ENCODE results near the gene FAM81B.

DNA sequence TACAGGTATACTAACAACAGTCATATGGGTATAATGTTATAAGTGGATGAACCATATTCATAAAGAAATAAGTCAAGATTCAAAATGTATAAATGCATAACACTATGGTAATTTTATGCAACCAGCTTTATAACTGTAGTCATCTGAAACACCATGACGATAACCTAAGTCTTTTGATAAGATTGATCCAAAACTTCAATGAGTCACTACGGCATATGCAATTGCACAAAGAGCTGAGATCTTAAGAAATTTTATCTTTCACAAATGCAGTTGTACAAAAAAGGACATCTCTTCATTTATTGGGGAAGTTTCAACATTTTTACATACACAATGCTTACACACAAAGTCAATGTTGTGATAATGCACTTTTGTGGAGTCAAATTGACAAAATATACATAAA lies 20.3 kb downstream of the FAM81B start:
- TF ChIP-seq, protein P1, sequence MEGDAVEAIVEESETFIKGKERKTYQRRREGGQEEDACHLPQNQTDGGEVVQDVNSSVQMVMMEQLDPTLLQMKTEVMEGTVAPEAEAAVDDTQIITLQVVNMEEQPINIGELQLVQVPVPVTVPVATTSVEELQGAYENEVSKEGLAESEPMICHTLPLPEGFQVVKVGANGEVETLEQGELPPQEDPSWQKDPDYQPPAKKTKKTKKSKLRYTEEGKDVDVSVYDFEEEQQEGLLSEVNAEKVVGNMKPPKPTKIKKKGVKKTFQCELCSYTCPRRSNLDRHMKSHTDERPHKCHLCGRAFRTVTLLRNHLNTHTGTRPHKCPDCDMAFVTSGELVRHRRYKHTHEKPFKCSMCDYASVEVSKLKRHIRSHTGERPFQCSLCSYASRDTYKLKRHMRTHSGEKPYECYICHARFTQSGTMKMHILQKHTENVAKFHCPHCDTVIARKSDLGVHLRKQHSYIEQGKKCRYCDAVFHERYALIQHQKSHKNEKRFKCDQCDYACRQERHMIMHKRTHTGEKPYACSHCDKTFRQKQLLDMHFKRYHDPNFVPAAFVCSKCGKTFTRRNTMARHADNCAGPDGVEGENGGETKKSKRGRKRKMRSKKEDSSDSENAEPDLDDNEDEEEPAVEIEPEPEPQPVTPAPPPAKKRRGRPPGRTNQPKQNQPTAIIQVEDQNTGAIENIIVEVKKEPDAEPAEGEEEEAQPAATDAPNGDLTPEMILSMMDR (IDR thresholded peaks at IDR 0.05) = no peak
- TF ChIP-seq POLR2A (IDR thresholded peaks at IDR 0.05) (no peak), EP300 (IDR thresholded peaks at IDR 0.05) (no peak)
